Measurements from ENCODE around the gene OR8S1.

DNA sequence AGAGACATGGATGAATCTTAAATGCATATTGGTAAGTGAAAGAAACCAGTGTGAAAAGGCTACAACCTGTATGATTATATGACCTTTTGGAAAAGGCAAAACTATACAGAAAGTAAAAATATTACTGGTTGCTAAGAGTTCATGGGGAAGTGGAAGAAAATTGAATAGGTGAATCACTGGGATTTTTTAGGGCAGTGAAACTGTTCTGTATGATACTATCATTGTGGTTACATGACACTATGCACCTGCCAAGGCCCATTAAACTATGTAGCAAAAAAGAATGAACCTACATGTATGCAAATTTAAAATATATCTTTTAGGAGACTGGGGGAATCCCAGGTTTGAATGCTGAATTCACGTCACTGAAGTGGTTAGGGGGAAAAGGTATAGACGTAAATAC, 12.6 kb upstream of the OR8S1 start:
- TF ChIP-seq POLR2A (IDR thresholded peaks at IDR 0.05; ENCODE audit: low read length) (no peak), GATA1 (IDR thresholded peaks at IDR 0.05; ENCODE audit: low read depth, low read length) (no peak)
